DMS 273 treated with DMSO at 0.1 percent for 48 hours (cell line): ENCODE results near the gene ZFP36.

Experiments
- DNase-seq: peaks from one replicate; lab custom pipeline; 2025; lab: John Stamatoyannopoulos, UW

The ZFP36 gene

GRCh38 chr19:39405958-39406655 is 540 bp upstream of the ZFP36 start:
- no peak for DNase-seq

- no peak for DNase-seq
Measured at GRCh38 chr19:39407410-39407659, 688 bp downstream of the ZFP36 start.

- DNase-seq = no peak
Measured at GRCh38 chr19:39407660-39408391, 1.2 kb downstream of the ZFP36 start.

GRCh38 chr19:39408392-39409207 is 2.0 kb downstream of the ZFP36 start:
- no peak for DNase-seq

GRCh38 chr19:39409208-39410016 is 2.8 kb downstream of the ZFP36 start:
- no peak for DNase-seq

- DNase-seq = no peak
Measured at GRCh38 chr19:39410017-39410830, 3.6 kb downstream of the ZFP36 start.

GRCh38 chr19:39410831-39411080 is 4.1 kb downstream of the ZFP36 start:
- DNase-seq = no peak

- no peak for DNase-seq
Measured at GRCh38 chr19:39411081-39411831, 4.6 kb downstream of the ZFP36 start.

GRCh38 chr19:39411832-39412099 is 5.1 kb downstream of the ZFP36 start:
- peak; percentile 89 for DNase-seq

GRCh38 chr19:39412100-39412866 is 5.6 kb downstream of the ZFP36 start, which contains the start of gene PLEKHG2:
PLEKHG2 (plus strand) TSS chr19:39412669; CDS start chr19:39414087, 1,418 bp downstream.
- DNase-seq = peak; percentile 97

- DNase-seq = no peak
Measured at GRCh38 chr19:39412867-39413271, 6.2 kb downstream of the ZFP36 start.

GRCh38 chr19:39413272-39413910 is 6.7 kb downstream of the ZFP36 start:
- DNase-seq = no peak

- no peak for DNase-seq
Measured at GRCh38 chr19:39413911-39414608, 7.4 kb downstream of the ZFP36 start.

- DNase-seq = no peak
Measured at GRCh38 chr19:39415111-39416046, 8.7 kb downstream of the ZFP36 start.

GRCh38 chr19:39416152-39417120 is 9.8 kb downstream of the ZFP36 start:
- no peak for DNase-seq

GRCh38 chr19:39417463-39418181 is 11.0 kb downstream of the ZFP36 start:
- no peak for DNase-seq
